ENCODE data around the gene CNTNAP2.

GRCh38 chr7:146387140-146387539 lies 270.5 kb downstream of the CNTNAP2 start:
- no peak for TF ChIP-seq POLR2A (IDR thresholded peaks at IDR 0.05; ENCODE audit: low read length)
- no peak for TF ChIP-seq GATA1 (IDR thresholded peaks at IDR 0.05; ENCODE audit: low read depth, low read length)
